GM21723 (cell line): ENCODE data around the gene H2AZ2.

Experiments
- ATAC-seq: cut with Tn5 transposase; IDR thresholded peaks from one replicate; pipeline ENCODE4 v1.9.1; 2021; ENCODE audit warnings: mild to moderate bottlenecking, moderate library complexity; ENCODE audit not compliant: unreplicated experiment

H2AZ2 gene

GRCh38 chr7:44847920-44848634, at the start of gene H2AZ2:
Gene H2AZ2, minus strand, starts transcription at chr7:44848087. Its CDS starts 116 bp downstream, at chr7:44847971.
- peak; percentile 86 for ATAC-seq

- no peak for ATAC-seq
Observed at GRCh38 chr7:44897309-44897708, 49.4 kb upstream of the H2AZ2 start.

- no peak for ATAC-seq
Observed at GRCh38 chr7:44894888-44895580, 47.1 kb upstream of the H2AZ2 start.

- ATAC-seq: no peak
Observed at GRCh38 chr7:44893710-44894234, 45.9 kb upstream of the H2AZ2 start.

- no peak for ATAC-seq
Observed at GRCh38 chr7:44891791-44892190, 43.9 kb upstream of the H2AZ2 start.

- ATAC-seq: no peak
Observed at GRCh38 chr7:44891372-44891771, 43.5 kb upstream of the H2AZ2 start.

- no peak for ATAC-seq
Observed at GRCh38 chr7:44889086-44889781, 41.3 kb upstream of the H2AZ2 start.

GRCh38 chr7:44887293-44887692, 39.4 kb upstream of the H2AZ2 start:
- ATAC-seq: no peak

GRCh38 chr7:44885394-44886317, 37.8 kb upstream of the H2AZ2 start, which contains the start of gene PURB:
Gene PURB, minus strand, starts transcription at chr7:44885530. Its CDS starts 182 bp downstream, at chr7:44885348.
- peak; percentile 88 for ATAC-seq

GRCh38 chr7:44884621-44885393, 36.9 kb upstream of the H2AZ2 start:
- peak; percentile 26 for ATAC-seq

- ATAC-seq: no peak
Observed at GRCh38 chr7:44883961-44884620, 36.2 kb upstream of the H2AZ2 start.

GRCh38 chr7:44882899-44883298, 35.0 kb upstream of the H2AZ2 start:
- ATAC-seq: no peak

- no peak for ATAC-seq
Observed at GRCh38 chr7:44881610-44882009, 33.7 kb upstream of the H2AZ2 start.

- ATAC-seq: no peak
Observed at GRCh38 chr7:44881066-44881600, 33.2 kb upstream of the H2AZ2 start.

- no peak for ATAC-seq
Observed at GRCh38 chr7:44880317-44881018, 32.6 kb upstream of the H2AZ2 start.

- ATAC-seq: no peak
Observed at GRCh38 chr7:44876393-44876792, 28.5 kb upstream of the H2AZ2 start.

- no peak for ATAC-seq
Observed at GRCh38 chr7:44875241-44875640, 27.4 kb upstream of the H2AZ2 start.

GRCh38 chr7:44872787-44873186, 24.9 kb upstream of the H2AZ2 start:
- ATAC-seq: no peak
